IMR-90 (cell line): ENCODE results near the gene TMEM63B. TPM values are rescaled to one million over a fixed set of nuclear protein-coding genes. Genes with fewer than 3 reads are reported as not detected.

Experiments used
- ATAC-seq: fragments of 200-7000 bp; cut with Tn5 transposase; 2 replicates; pipeline ENCODE4 v1.9.1; 2020; ENCODE audit warnings: low read depth, mild to moderate bottlenecking, moderate library complexity
- BruUV-seq: library from RNA; stranded (reverse); fragments of 400-500 nt; replicated peaks from 2 replicates; lab custom pipeline; 2021; lab: Mats Ljungman, UMichigan
- CTCF ChIA-PET: fragments of 300-600 bp; formaldehyde crosslinking; extraction: SDS; loops from one replicate; lab custom pipeline; 2021; ENCODE audit warnings: antibody characterized with exemption; lab: Yijun Ruan, JAX
- POLR2A ChIA-PET: fragments of 300-600 bp; sonication (Branson Sonifier 250); formaldehyde crosslinking; loops from one replicate; lab custom pipeline; 2022; ENCODE audit warnings: antibody characterized with exemption; ENCODE audit not compliant: unreplicated experiment; lab: Charles Lee
- DNase-seq: peaks from one replicate; pipeline ENCODE4 v3.0.0; 2013
- H2AFZ ChIP-seq: replicated peaks from 2 replicates; pipeline ENCODE3; 2013; ENCODE audit warnings: low read length, mild to moderate bottlenecking; ENCODE audit not compliant: poor library complexity
- H2AK5ac ChIP-seq: 2 replicates; pipeline ENCODE4 v1.6.1; 2013; ENCODE audit warnings: low read depth, low read length, inconsistent platforms
- H2AK9ac ChIP-seq: replicated peaks from 2 replicates; pipeline ENCODE3; 2013; ENCODE audit warnings: mild to moderate bottlenecking, low read depth, low read length, moderate library complexity; ENCODE audit not compliant: poor library complexity
- H2BK120ac ChIP-seq: 2 replicates; pipeline ENCODE4 v1.6.1; 2013; ENCODE audit warnings: low read depth, low read length, inconsistent platforms
- H2BK15ac ChIP-seq: 3 replicates; pipeline ENCODE4 v1.6.1; 2013; ENCODE audit warnings: low read depth, low read length, inconsistent platforms
- H2BK20ac ChIP-seq: 2 replicates; pipeline ENCODE4 v1.6.1; 2013; ENCODE audit warnings: low read depth, mild to moderate bottlenecking, inconsistent platforms, low read length, moderate library complexity
- H2BK5ac ChIP-seq: 2 replicates; pipeline ENCODE4 v1.6.1; 2013; ENCODE audit warnings: mild to moderate bottlenecking, low read depth, low read length, inconsistent platforms; ENCODE audit not compliant: poor library complexity, severe bottlenecking
- H3K14ac ChIP-seq: replicated peaks from 2 replicates; pipeline ENCODE4 v1.6.1; 2013; ENCODE audit warnings: low read depth, low read length, inconsistent platforms
- H3K18ac ChIP-seq: 2 replicates; pipeline ENCODE4 v1.6.1; 2013; ENCODE audit warnings: low read depth, low read length, control low read depth
- H3K23ac ChIP-seq: 2 replicates; pipeline ENCODE4 v1.6.1; 2013; ENCODE audit warnings: low read depth, low read length, inconsistent platforms
- H3K27ac ChIP-seq: 2 replicates; pipeline ENCODE4 v1.5.1; 2013; ENCODE audit warnings: mild to moderate bottlenecking, control low read depth, low read length; ENCODE audit not compliant: insufficient read depth
- H3K27me3 ChIP-seq: 2 replicates; pipeline ENCODE4 v1.6.1; 2013; ENCODE audit warnings: low read length; ENCODE audit not compliant: control insufficient read depth, insufficient read depth
- H3K36me3 ChIP-seq: 2 replicates; pipeline ENCODE4 v1.6.1; 2013; ENCODE audit warnings: low read length, mixed read lengths; ENCODE audit not compliant: control insufficient read depth, insufficient read depth
- H3K4ac ChIP-seq: 2 replicates; pipeline ENCODE4 v1.6.1; 2013; ENCODE audit warnings: low read depth, low read length, inconsistent platforms
- H3K4me1 ChIP-seq: 2 replicates; pipeline ENCODE4 v1.6.1; 2013; ENCODE audit warnings: low read length, mixed read lengths; ENCODE audit not compliant: control insufficient read depth, insufficient read depth
- H3K4me2 ChIP-seq: 2 replicates; pipeline ENCODE4 v1.6.1; 2013; ENCODE audit warnings: low read depth, mild to moderate bottlenecking, control low read depth, low read length, moderate library complexity
- H3K4me3 ChIP-seq: 2 replicates; pipeline ENCODE4 v1.5.1; 2013; ENCODE audit warnings: low read depth, mild to moderate bottlenecking, control low read depth, low read length, moderate library complexity; ENCODE audit not compliant: insufficient read depth
- H3K56ac ChIP-seq: 2 replicates; pipeline ENCODE4 v1.6.1; 2013; ENCODE audit warnings: low read length, inconsistent platforms; ENCODE audit not compliant: insufficient read depth; ENCODE audit errors: extremely low read depth
- H3K79me1 ChIP-seq, 2 experiments: 2 replicates each; pipeline ENCODE4 v1.6.1; 2013; ENCODE audit warnings: low read length in 2 of 2, inconsistent platforms in 1 of 2, low read depth in 1 of 2
- H3K9ac ChIP-seq: 2 replicates; pipeline ENCODE4 v1.6.1; 2013; ENCODE audit warnings: low read depth, low read length, control low read depth
- H3K9me1 ChIP-seq: 2 replicates; pipeline ENCODE4 v1.6.1; 2013; ENCODE audit warnings: low read length, inconsistent platforms; ENCODE audit not compliant: insufficient read depth
- H3K9me3 ChIP-seq: 2 replicates; pipeline ENCODE4 v1.6.1; 2013; ENCODE audit warnings: low read length; ENCODE audit not compliant: control insufficient read depth, insufficient read depth
- H4K20me1 ChIP-seq: 2 replicates; pipeline ENCODE4 v1.6.1; 2013; ENCODE audit warnings: low read length, inconsistent platforms; ENCODE audit not compliant: insufficient read depth
- H4K5ac ChIP-seq: 2 replicates; pipeline ENCODE4 v1.6.1; 2013; ENCODE audit warnings: mild to moderate bottlenecking, low read depth, low read length, control low read depth
- H4K8ac ChIP-seq, 2 experiments: 2 replicates each; pipeline ENCODE4 v1.6.1; 2013; ENCODE audit warnings: low read depth in 2 of 2, low read length in 2 of 2, control low read depth in 1 of 2, inconsistent platforms in 1 of 2
- H4K91ac ChIP-seq: 2 replicates; pipeline ENCODE4 v1.6.1; 2013; ENCODE audit warnings: low read depth, low read length, inconsistent platforms; ENCODE audit not compliant: insufficient read depth
- BHLHE40 ChIP-seq: fragments of 150-350 bp; IDR thresholded peaks from 2 replicates; pipeline ENCODE4 v1.6.1; 2016; ENCODE audit warnings: mild to moderate bottlenecking, low read depth, low read length
- CEBPB ChIP-seq: IDR thresholded peaks from 2 replicates; pipeline ENCODE4 v1.6.1; 2012; ENCODE audit warnings: low read depth, low read length, improper control_type of control experiment
- CHD1 ChIP-seq: IDR thresholded peaks from 2 replicates; pipeline ENCODE4 v1.6.1; 2012; ENCODE audit warnings: low read depth, low read length, improper control_type of control experiment
- CTCF ChIP-seq: conservative IDR thresholded peaks from 2 replicates; pipeline ENCODE4 v1.5.1; 2012; ENCODE audit warnings: mild to moderate bottlenecking, low read depth, low read length, improper control_type of control experiment
- ELK1 ChIP-seq: fragments of 150-350 bp; IDR thresholded peaks from 2 replicates; pipeline ENCODE4 v1.6.1; 2016; ENCODE audit warnings: low read depth, mild to moderate bottlenecking, low read length, moderate library complexity, borderline replicate concordance
- FOS ChIP-seq: fragments of 150-350 bp; IDR thresholded peaks from 2 replicates; pipeline ENCODE4 v1.6.1; 2016; ENCODE audit warnings: low read depth, low read length
- MAFK ChIP-seq: IDR thresholded peaks from 2 replicates; pipeline ENCODE4 v1.6.1; 2012; ENCODE audit warnings: low read depth, low read length, improper control_type of control experiment
- MAZ ChIP-seq: IDR thresholded peaks from 2 replicates; pipeline ENCODE4 v1.6.1; 2012; ENCODE audit warnings: low read depth, mild to moderate bottlenecking, low read length, improper control_type of control experiment, moderate library complexity, borderline replicate concordance
- MXI1 ChIP-seq: IDR thresholded peaks from 2 replicates; pipeline ENCODE4 v1.6.1; 2012; ENCODE audit warnings: low read depth, mild to moderate bottlenecking, low read length, moderate library complexity, borderline replicate concordance
- NFE2L2 ChIP-seq: fragments of 150-350 bp; IDR thresholded peaks from 2 replicates; pipeline ENCODE4 v1.6.1; 2016; ENCODE audit warnings: low read depth, mild to moderate bottlenecking, low read length
- POLR2A ChIP-seq: IDR thresholded peaks from 2 replicates; pipeline ENCODE4 v1.6.1; 2012; ENCODE audit warnings: mild to moderate bottlenecking, low read depth, low read length
- RAD21 ChIP-seq: IDR thresholded peaks from 2 replicates; pipeline ENCODE4 v1.6.1; 2012; ENCODE audit warnings: low read length, improper control_type of control experiment
- RCOR1 ChIP-seq: IDR thresholded peaks from 2 replicates; pipeline ENCODE4 v1.6.1; 2012; ENCODE audit warnings: mild to moderate bottlenecking, low read length, improper control_type of control experiment; ENCODE audit not compliant: insufficient replicate concordance
- RFX5 ChIP-seq: IDR thresholded peaks from 2 replicates; pipeline ENCODE4 v1.8.0; 2012; ENCODE audit warnings: low read depth, mild to moderate bottlenecking, low read length, moderate library complexity
- SMC3 ChIP-seq: fragments of 150-350 bp; IDR thresholded peaks from 2 replicates; pipeline ENCODE4 v1.6.1; 2016; ENCODE audit warnings: low read depth, mild to moderate bottlenecking, antibody characterized with exemption, low read length, moderate library complexity
- USF2 ChIP-seq: fragments of 150-350 bp; IDR thresholded peaks from 2 replicates; pipeline ENCODE4 v1.6.1; 2017; ENCODE audit warnings: mild to moderate bottlenecking, antibody characterized with exemption, low read length, low read depth
- WGBS, 2 experiments: methylation state at CpG; one replicate each; pipeline versions ENCODE4 v1.1.5 to v1.1.7; 2013; ENCODE audit warnings: missing lambda C conversion rate in 2 of 2; ENCODE audit not compliant: insufficient read length in 1 of 2; ENCODE audit errors: extremely low coverage in 2 of 2; 5-methylcytosine and 5-hydroxymethylcytosine counted together
- dilution Hi-C: fragments of 300-500 bp; cut with HindIII; formaldehyde crosslinking; loops from one replicate; pipeline ENCODE4 v1.14.3; 2018; ENCODE audit warnings: low sequenced_read_pairs; ENCODE audit not compliant: unreplicated experiment
- in situ Hi-C: fragments of 300-500 bp; cut with MboI; formaldehyde crosslinking; loops from 3 replicates; pipeline ENCODE4 v1.14.3; 2019; ENCODE audit warnings: low sequenced_read_pairs, inconsistent platforms, mixed read lengths
- intact Hi-C: fragments of 100-400 bp; cut with micrococcal nuclease; formaldehyde crosslinking; loops from 2 replicates; pipeline ENCODE4 v1.10.0; 2022
- polyA plus RNA-seq, 3 experiments: library from polyadenylated mRNA; depleted of rRNA; stranded (reverse); fragments of >200 nt; gene quantifications; 2 replicates each; pipeline ENCODE4 v1.2.3, GENCODE V29; 2012; ENCODE audit warnings: low replicate concordance in 1 of 3
- total RNA-seq: library from RNA; depleted of rRNA; stranded (reverse); fragments of >200 nt; gene quantifications from 2 replicates; pipeline ENCODE4 v1.2.3, GENCODE V29; 2012

Gene TMEM63B
- total and polyA plus RNA-seq, 2 of the 4 experiments (the other 2 are of a cell fraction) = 12.2 to 42.6 TPM

- TF ChIP-seq MAZ (no peak), FOS (no peak), SMC3 (no peak), RCOR1 (no peak), CHD1 (no peak), RAD21 (no peak), RFX5 (no peak), MXI1 (no peak), CTCF (no peak), ELK1 (no peak), CEBPB (no peak), POLR2A (no peak), USF2 (no peak), BHLHE40 (no peak), MAFK (no peak), NFE2L2 (no peak)
- WGBS, 2 experiments = 96% methylated on average over 7 of the region's 19 CpGs; no CpG with 5 or more reads in 1 of the 2 experiments
- no peak overlapping the region for H4K91ac ChIP-seq
Measured at GRCh38 chr6:44152533-44152932, 25.2 kb downstream of the TMEM63B start.

More at GRCh38 chr6:44152533-44152932, 25.2 kb downstream of the TMEM63B start:
- in situ Hi-C loops = no loop called here
- ChIA-PET POLR2A (no interaction called here), CTCF (interaction anchor here (0.6 kb wide), 1 partner anchor 21 kb away, joined by 3 read pairs; no protein-coding TSS in a partner anchor)
- Histone ChIP-seq H2AK5ac (no peak overlapping the region), H3K9ac (no peak overlapping the region), H3K9me3 (no peaks in the 10 kb centered on the region), H3K18ac (no peak overlapping the region), H3K4me1 (peaks cover 2% of the 10 kb centered on the region), H3K56ac (no peak overlapping the region), H2BK5ac (no peak overlapping the region), H3K27ac (no peak overlapping the region), H3K79me1 (no peaks in the 10 kb centered on the region), H2AK9ac (no peak overlapping the region), H2BK20ac (no peak overlapping the region), H3K9me1 (0 out of 2 replicates have a peak, but pooled peaks cover 2% of the 10 kb centered on the region), H2AFZ (peak overlapping the region; percentile 30), H2BK120ac (no peak overlapping the region), H3K14ac (no peak overlapping the region), H3K4me3 (no peak overlapping the region), H4K5ac (no peak overlapping the region), H3K27me3 (no peaks in the 10 kb centered on the region), H3K23ac (no peak overlapping the region), H4K20me1 (peaks cover 10% of the 10 kb centered on the region; the same call in 1 of the 2 replicates), H4K8ac (no peak overlapping the region), H3K4me2 (no peak overlapping the region), H3K36me3 (peaks cover 27% of the 10 kb centered on the region), H3K4ac (no peak overlapping the region), H2BK15ac (no peak overlapping the region)
- intact Hi-C loops = no loop called here
- dilution Hi-C loops = no loop called here
- BruUV-seq = no TSS peak
- no peak for DNase-seq
- no peak for ATAC-seq
